ENCODE measurements around the gene OLFM3.

The OLFM3 gene

DNA sequence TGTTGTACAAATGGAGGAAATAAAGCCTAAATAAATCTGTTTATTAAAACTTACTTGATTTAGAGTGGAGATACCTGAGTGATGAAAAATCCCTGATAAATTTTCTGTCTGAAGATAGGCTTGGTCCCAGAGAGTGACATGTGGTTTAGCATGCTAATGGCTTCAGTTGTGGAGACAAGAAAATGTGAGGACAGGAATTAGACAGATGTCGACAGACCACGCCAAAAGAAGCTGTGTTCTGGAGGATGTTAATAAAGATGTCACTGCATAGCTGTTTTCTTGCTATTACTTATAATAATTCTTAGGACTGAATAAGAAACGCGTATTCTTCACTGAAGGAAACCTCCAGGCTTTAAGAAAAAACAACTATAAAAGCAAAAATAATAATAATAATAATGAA, 154.9 kb downstream of the OLFM3 start:
- no peak for FAIRE-seq

DNA sequence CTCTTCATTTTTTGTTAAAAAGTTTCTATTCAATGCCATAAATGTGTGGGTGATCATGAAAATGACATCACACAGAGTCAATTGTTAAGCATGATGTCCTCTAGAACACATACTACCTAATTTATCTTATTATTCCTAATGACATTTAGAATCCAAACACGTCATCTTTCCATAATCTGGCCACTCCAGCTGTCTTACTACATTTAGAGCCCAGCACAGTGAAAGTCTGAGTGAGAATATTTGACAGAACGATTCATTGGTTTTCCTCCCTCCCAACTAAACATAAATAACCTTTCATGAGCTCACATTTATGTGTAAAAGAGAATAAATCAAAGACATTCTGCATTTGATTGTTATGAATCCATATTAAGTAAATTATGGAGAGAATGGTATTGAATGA, 160.7 kb downstream of the OLFM3 start:
- no peak for FAIRE-seq

DNA sequence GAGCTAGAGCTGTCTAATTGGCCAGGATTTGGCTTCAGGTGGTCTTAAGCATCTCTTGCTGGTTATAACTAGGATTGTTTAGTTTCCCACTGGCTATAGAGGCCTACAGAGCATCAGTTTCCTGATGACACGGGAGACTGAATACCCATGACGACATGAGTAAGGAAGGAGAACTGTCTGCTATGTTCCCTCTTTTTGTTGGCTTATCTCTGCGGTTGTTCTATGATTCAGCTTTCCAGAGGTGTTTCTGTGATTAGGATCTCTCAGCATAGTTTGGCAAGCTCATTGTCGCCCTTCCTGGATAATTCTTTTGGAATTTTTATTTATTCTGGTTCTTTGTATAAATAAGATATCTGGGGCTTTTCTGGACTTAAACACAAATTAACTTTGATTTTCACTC, 163.4 kb downstream of the OLFM3 start:
- FAIRE-seq, result no peak

DNA sequence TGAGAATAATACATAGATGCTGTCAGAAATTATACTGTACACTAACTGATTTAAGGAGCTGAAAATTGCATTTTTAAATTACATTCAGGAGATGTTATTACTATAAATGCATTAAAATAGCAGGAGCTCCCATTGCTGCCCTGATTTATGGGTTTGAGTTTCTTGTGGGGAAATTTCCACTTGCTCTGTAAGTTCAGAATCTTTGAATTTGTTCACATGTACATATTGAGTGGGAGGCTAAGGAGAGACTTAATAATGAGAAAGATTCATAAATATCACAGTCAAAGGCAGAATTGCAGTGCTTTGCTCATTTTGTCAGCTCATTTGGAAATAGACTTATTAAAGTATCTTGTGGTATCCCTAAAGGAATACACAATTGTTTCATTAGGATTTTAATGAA, 170.3 kb downstream of the OLFM3 start:
- no peak for FAIRE-seq

DNA sequence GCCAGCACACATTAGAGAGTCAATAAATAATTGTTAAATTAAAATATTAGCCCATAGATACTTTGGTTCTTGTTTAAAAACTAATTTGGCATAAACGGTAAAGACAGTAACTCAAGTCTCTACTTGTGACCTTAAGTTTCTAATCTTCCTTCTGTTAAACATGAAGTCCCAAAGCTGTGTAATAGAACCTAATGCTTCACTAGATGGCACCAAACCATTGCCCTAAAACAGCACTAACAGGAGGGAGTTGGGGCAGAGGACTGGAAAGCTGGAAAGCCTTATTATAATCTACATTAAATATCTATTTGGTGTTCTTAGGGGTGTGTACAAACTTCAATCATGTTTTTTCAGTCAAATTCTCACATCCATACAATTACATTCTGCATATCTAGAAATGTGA, 176.7 kb downstream of the OLFM3 start:
- FAIRE-seq, result no peak

DNA sequence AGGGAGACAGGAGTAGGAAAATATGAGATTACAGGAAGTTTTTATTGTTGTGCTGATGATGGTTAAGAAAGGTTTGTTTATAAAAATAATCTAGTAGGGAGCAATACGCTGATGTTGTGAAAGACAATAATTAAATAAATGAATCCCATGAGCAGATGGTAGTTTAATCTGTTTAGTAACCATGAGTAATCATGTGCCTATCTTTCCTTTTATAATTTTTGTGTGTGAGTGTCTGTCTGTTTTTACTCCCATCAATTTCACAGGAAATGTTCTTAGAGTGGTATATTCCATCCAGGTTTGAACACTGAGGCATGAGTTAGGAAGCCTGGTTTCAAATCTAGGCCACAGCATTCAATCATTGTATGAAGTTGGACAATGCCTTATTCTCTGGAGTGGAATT, 180.5 kb downstream of the OLFM3 start:
- no peak for FAIRE-seq

DNA sequence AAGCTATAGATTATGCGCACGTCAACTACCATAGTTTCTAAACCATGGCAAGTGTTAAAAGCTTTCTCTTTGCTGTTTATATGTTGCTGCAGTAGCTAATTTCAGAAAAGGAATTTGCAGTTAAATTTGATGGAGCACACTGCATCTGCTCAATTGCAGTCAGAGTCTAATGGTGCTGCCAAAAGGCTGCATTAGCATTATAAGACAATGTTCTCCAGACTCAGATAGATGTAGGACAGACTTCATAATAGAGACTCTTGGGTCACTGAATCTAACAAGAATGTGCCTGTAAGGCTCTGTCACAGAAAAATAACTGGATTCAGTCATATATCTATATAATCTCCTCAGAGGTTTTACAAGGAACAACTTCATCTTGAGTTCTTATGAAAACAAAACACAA, 198.3 kb downstream of the OLFM3 start:
- no peak for FAIRE-seq

DNA sequence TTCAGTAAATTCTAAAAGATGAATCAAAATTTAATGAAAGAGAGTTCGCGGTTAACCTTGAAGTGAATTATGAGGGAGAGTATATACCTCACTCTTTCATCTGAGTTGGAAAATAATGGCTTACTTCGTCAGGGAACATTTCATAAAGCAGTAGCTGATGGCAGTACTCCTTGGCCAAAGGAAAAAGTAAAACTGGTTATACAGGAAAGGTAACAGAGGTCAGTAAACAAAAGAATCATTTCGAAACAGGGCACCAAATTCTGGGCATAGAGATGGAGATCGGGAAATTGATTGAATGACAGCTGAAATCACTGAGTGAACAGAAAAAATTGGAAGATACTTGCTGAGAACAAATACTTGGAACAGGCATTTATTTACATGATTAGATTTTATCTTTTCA, 199.0 kb downstream of the OLFM3 start:
- FAIRE-seq, result no peak

DNA sequence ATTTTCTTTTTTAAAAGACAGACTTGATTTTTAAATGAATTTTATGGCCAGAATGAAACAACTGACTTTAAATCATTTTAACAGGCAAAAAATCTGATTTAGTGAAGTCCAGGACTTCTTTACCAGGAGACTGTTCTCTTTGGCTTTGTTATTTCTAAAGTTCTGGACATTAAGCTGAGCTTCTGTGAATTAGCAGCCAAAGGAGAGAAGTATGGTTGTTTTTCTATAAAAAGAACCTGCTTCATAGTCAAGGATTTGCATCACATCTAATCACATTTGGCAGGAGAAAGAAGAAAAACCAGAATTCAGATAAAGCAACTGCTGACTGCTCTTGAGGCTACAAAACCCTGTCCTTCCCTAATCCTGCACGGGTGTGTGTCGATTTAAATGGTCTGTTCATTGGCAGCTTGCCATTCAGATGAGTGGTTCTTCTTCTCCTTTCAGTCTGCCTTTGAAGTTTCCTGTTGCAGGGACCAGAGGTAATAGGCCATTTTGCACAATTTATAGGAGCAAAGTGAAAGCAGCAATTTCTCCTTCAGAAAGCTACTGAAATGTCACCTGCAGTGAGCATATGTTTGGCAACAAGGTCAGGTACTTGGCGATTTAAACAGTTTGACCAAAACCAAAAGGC, 215.4 kb downstream of the OLFM3 start:
- FAIRE-seq, result no peak

DNA sequence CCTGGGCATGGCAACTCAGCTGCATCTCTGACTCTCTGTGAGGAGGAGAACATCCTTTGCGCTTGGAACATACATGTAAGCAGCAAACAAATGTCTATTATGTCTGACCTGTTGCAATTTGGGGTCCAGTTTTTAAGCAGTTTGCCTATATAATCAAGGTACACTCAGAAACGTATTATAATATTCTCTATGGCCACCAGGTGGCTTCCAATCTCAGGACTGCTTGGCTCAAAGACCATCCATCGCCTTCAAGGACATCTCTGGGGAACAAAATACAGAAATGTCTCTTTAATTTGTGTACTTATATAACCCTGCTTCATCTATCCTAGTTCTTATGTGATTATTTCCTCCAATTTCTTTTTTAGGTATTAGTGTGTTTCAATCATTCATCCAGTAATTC, 227.2 kb downstream of the OLFM3 start:
- no peak for FAIRE-seq

DNA sequence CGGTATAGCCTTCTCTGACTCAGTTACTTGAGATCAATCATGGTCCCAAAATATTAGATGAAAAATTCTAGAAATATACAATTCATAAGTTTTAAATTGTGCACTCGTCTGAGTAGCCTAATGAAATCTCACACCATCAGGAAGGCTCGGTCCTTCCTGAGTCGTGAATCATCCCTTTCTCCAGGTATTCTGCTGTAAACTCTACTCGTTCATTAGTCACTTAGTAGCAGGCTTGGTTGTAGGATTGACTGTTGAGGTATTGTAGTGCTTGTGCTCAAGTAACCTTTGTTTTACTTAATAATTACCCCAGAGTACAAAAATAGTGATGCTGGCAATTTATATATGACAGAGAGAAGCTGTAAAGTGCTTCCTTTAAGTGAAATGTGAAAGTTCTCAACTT, 238.7 kb downstream of the OLFM3 start:
- no peak for FAIRE-seq

DNA sequence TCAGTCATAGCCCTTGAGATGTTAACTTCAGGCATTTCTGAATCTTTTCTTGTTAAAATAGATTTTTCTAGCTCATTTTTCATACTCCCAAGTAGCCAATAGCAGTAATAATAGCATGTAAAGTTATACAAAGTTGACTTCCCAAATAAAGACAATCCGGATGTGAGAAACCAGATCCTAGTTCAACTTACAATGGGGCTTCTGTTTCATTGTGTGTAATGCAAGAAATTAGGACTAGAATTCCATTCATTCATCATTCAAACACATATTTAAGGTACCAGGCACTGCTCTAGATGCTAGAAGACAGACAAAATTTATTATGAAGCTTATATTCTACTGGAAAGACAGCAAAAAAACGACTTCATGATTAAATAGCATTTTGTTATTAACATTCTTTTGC, 240.3 kb downstream of the OLFM3 start:
- no peak for FAIRE-seq

Data from endometrium (tissue), 2 donors.